Muscle of back (tissue), 11 donors: ENCODE data around the gene TCHP. TPM values are rescaled to one million over a fixed set of nuclear protein-coding genes. Genes with fewer than 3 reads are reported as not detected.

ENCODE experiments used
- DNase-seq, 3 donors: peaks; one replicate each; pipeline versions ENCODE4 v3.0.0 to v3.0.0-alpha.2; 2013
- polyA plus RNA-seq, 10 donors: library from polyadenylated mRNA; unstranded; fragments of 120-200 nt; gene quantifications; one replicate each; pipeline ENCODE4 v1.2.1, GENCODE V29; 2013; ENCODE audit not compliant: insufficient read length in 10 of 10

The TCHP gene
- polyA plus RNA-seq, 10 donors: 13.6 to 24.7 (median 20.2) TPM

GRCh38 chr12:109932878-109933503 is 32.9 kb downstream of the TCHP start:
- peak in 1 of 3 donors; percentile 40 for DNase-seq

DNA sequence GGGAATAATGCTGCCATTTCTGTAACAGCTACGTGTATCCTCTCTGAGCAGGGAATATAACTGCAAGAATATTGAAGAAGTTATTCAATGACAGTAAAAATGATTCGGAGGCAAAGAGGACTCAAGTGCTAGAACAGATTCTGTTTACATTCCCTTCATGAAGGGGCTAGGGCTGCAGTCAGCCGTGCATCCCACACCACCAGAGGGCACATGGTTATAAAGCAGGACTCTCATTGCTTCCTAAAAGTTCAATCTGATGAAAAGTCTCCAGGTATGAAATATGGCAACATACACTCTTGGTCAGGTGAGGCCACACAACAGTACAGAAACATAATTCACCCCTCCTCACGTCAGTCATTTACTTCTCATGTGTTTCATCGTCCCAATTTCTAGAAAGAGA is 34.0 kb downstream of the TCHP start:
- no peak for DNase-seq

DNA sequence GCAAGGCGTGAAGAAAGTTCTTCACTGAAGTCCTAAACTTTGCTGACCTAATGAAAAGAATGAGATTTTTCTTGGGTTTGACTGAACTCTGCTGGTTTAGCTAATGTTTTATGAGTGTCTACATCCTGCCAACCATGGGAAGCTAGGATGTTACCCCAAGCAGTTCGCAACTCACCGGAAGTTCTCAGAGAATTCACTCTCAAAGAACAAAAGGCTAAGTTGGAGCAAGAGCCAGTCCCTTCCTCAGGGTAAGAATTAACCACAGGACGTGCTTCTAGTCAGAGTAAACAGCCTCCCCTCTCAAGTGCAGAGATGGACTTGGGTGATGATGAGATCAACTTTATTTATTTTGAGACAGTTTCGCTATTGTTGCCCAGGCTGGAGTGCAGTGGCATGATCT is 37.3 kb downstream of the TCHP start:
- DNase-seq: no peak

GRCh38 chr12:109938947-109939346 is 38.9 kb downstream of the TCHP start:
- no peak for DNase-seq

DNA sequence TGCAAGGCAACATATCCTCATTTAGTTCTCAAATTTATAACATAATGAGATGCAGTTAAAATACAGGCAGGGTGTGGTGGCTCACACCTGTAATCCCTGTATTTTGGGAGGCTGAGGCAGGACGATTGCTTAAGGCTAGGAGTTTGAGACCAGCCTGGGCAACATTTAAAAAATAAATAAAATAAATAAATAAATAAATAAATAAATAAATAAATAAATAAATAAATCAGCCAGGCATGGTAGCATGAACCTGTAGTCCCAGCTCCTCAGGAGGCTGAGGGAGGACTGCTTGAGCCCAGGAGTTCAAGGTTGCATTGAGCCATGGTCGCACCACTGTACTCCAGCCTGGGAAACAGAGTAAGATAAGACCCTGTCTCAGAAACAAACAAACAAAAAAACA is 39.4 kb downstream of the TCHP start:
- no peak for DNase-seq

GRCh38 chr12:109940339-109940923 is 40.4 kb downstream of the TCHP start:
- no peak for DNase-seq

- DNase-seq: no peak
These were observed 43.7 kb downstream of the TCHP start for GRCh38 chr12:109943811-109944210.

DNA sequence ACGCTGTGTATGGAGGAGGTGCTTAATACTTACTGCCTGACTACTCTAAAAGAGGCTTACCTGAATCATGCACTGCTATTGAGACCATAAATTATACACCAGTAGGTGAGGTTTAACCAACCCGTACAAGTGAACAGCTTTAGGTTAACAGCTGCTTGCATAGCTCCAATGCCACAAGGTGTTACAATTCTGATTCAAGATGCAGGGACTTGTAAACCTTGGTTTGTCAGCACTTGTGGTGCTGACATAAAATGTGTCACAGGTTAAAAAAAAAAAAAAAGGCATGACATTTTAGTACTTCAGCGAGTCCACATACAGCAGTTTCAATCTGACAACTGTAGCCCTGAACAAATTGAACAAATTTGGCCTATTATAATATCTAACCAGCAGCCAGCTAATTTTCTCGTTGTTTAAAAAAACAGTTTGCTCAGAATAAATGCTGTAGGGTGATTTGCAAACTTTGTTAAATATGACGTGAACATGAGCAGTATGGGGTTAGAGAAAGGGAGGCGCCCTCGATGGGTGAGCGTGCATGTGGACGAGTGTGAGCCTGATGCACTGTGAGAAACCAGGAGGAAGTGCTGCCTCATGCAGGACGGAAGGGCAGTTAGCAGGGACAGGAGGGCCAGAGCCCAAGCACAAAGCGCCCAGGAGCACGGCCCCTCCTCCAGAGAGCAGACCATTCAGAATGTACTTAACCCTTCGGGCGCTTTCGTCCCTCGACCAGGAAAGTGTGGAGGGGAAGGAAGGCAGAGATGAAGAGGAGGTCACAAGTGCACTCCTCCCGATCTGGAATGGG is 44.7 kb downstream of the TCHP start:
- DNase-seq: peak in 1 of 3 donors; percentile 53

DNA sequence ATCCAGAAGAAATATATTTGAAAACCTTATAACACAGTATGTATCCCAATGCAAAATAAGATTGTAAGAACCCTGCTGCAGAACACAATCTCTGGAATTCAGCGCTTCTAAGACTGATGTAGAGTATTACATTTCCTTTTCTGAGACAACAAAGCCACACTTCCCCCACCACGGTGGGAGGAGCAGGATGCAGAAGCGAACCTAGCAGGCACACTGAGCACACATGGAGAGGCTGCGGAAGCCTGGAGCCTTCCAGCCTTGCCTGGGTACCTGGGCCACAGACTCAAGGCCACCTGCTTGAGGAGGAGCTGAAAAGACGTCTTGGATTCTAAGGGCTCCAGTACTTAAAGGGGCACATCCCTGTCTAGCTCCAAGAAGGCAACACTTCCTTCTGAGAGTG is 46.4 kb downstream of the TCHP start:
- DNase-seq: no peak

GRCh38 chr12:109946913-109947312 is 46.8 kb downstream of the TCHP start:
- no peak for DNase-seq

DNA sequence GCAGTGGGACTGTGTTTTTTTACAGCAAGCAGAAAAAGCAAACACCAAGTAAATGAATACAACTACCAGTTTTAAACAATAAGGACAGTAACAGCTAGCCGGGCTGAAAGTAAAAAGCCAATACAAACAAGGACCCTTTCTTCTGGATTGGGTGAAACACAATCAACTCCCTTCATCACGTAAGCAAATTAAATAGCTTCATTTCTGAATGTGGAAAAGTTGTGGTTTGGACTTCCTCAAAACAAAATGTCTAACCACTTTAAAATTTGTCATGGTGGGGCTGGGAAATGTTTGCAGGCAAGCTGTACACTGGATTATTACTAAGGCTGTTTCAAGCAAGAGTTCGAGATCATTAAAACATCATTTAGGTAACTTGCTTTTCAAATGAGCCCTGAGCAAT is 47.4 kb downstream of the TCHP start:
- DNase-seq: peak in 1 of 3 donors; percentile 60

DNA sequence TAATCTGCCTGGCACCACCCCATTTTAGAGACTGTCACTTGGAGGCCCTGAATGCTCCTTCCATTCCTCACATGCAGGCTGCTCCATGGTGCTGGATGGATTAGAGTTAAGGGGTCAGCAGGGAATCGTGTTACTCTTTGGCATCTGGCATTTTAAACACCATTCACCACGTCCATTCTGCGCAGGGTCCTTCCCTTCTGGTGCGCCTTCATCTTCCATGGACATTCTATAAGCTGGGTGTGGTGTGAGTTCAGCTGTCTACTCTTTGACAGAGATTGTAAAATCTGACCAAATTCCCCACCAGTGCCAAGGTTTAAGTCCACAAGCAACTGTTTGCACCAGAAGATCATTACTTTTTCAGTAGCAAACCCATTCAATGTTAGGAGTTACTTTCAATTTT is 48.3 kb downstream of the TCHP start:
- peak in 2 of 3 donors; percentile 67 for DNase-seq

DNA sequence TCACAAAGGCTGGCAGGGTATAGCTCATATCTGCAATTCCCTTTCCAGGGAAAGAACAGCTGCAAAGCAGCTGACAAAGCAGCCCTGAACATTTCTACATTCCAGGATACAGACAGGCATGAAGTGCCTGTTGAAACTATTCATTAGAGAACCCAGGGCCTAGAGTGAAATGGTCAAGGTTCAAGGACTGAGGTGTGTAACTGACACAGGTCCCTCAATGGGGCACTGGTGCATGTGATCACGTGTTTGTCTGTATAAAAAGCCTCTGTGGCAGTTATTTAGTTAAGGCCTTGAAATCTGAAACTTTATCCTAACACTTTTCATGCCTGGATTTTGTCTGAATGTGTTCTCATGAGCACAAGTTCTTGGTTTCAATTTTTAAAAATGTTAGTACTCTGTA is 49.0 kb downstream of the TCHP start:
- peak; percentile 61 to 80 (median 74) for DNase-seq

- DNase-seq: no peak
These were observed 50.6 kb downstream of the TCHP start for GRCh38 chr12:109950625-109951024.

DNA sequence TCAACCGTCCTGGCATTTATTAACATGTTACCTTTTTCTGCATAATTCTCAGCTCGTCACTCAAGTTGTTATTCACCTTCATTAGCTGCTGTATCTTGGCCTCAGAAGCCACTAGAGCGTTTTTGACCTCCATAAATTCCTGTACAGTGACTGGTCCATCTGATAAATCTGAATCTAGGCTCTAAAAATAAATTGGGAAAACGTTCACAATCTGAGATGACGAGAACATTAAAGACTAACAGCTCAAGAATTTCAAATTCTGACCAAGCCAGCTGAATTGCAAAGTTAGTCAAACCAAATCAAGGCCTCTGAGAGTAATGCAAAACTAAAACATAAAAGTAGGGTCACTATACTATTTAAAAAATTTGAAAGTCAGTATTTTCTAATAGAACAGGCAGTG is 51.1 kb downstream of the TCHP start:
- peak in 1 of 3 donors; percentile 86 for DNase-seq

- peak; percentile 48 to 74 (median 61) for DNase-seq
These were observed 51.7 kb downstream of the TCHP start for GRCh38 chr12:109951751-109952150.

GRCh38 chr12:109952160-109952858 is 52.2 kb downstream of the TCHP start:
- DNase-seq: no peak

DNA sequence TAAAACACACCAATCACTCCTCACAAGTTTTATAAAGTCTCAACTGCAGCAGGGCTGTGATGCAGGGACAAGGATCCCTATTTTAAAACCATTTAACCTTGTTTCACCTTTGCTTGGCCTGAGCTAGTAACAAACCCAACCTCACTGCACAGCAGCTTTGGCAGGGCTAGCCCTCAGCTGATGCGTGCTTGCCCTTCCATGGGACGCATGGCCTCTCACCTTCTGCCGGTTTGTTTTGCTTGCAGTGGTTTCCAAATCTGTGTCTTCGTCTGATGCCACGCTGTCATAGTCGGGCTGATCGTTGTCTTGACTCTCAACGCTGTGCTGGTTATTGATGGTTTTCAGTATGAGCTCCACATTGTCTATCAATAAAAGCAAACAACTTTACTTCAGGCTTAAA is 52.8 kb downstream of the TCHP start:
- DNase-seq: no peak

GRCh38 chr12:109953656-109954055 is 53.6 kb downstream of the TCHP start:
- DNase-seq: no peak

DNA sequence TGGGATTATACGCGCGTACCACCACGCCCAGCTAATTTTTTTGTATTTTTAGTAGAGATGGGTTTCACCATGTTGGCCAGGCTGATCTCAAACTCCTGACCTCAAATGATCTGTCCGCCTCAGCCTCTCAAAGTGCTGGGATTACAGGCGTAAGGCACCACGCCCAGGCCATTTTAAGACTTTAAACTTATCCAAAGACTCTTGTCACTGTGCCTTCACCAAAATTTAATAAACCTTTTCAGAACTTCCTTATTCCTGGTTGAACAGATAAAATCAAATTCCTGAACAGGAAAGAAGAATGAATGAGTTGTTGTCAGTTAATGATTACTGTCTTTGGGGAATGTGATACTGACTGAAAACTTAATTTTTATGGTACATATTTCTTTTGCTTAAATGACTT is 58.3 kb downstream of the TCHP start:
- DNase-seq: no peak

- no peak for DNase-seq
These were observed 59.5 kb downstream of the TCHP start for GRCh38 chr12:109959411-109960093.

- DNase-seq: no peak
These were observed 61.1 kb downstream of the TCHP start for GRCh38 chr12:109961201-109961600.
